ENCODE measurements around the gene TFB1M.

DNA sequence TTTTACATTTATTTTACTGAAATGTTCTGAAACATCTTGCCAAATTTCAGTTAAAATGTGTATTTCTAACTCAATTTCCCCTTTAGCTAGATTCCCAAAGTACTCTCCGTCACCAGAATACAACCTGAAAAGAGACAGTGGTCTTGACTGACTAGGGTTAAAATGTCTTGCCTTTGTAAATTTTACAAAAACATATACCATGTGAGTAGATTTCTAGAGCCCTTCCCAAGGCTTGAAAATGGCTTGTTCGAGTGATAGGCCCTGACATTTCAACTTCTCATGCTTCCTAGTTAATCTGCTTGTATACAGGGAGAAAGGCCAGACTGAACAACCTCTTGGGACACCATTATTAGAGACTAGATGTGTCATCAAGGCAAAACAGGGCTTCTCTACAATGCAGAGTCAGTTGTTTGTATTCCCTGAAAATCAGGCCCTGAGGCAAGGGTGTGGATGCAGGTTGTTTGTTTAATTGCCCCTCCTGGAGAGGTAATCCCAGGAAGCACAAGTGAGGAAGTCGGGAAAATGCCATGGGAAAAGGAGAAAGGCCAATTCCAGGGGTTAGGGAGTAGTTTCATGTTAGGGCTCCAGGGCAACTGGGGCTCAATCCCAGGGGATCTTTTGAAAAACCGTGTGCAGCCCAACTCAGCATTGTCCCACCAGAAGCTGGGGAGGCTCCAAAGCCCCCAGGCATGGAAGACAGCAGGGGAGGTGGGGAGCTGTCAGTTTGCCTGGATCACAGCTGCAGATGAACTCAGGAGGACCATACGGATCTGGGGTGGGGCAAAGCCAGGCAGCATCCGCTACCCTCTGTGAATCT is 11.6 kb upstream of the TFB1M start:
- TF ChIP-seq RFX5 (IDR thresholded peaks at IDR 0.05) (no peak), HDAC2 (IDR thresholded peaks at IDR 0.05) (no peak), RAD21 (conservative IDR thresholded peaks at IDR 0.05 in 1 of 2, IDR thresholded peaks at IDR 0.05 in 1 of 2) (no peak), POLR2A (IDR thresholded peaks at IDR 0.05; ENCODE audit: low read length) (no peak)
- TF ChIP-seq, protein P1, sequence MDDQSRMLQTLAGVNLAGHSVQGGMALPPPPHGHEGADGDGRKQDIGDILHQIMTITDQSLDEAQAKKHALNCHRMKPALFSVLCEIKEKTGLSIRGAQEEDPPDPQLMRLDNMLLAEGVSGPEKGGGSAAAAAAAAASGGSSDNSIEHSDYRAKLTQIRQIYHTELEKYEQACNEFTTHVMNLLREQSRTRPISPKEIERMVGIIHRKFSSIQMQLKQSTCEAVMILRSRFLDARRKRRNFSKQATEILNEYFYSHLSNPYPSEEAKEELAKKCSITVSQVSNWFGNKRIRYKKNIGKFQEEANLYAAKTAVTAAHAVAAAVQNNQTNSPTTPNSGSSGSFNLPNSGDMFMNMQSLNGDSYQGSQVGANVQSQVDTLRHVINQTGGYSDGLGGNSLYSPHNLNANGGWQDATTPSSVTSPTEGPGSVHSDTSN (IDR thresholded peaks at IDR 0.05): no peak
- TF ChIP-seq, protein P2, sequence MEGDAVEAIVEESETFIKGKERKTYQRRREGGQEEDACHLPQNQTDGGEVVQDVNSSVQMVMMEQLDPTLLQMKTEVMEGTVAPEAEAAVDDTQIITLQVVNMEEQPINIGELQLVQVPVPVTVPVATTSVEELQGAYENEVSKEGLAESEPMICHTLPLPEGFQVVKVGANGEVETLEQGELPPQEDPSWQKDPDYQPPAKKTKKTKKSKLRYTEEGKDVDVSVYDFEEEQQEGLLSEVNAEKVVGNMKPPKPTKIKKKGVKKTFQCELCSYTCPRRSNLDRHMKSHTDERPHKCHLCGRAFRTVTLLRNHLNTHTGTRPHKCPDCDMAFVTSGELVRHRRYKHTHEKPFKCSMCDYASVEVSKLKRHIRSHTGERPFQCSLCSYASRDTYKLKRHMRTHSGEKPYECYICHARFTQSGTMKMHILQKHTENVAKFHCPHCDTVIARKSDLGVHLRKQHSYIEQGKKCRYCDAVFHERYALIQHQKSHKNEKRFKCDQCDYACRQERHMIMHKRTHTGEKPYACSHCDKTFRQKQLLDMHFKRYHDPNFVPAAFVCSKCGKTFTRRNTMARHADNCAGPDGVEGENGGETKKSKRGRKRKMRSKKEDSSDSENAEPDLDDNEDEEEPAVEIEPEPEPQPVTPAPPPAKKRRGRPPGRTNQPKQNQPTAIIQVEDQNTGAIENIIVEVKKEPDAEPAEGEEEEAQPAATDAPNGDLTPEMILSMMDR (IDR thresholded peaks at IDR 0.05): no peak

All from A549 (cell line).